A549 (cell line): Measurements from ENCODE around the gene CHD6. TPM values are rescaled to one million over a fixed set of nuclear protein-coding genes. Genes with fewer than 3 reads are reported as not detected.
A peak's percentile ranks its signal among the peaks of the same experiment; 100 is the strongest.

Experiments
- ATAC-seq, 2 experiments: fragments of 200-7000 bp in 1 of 2; fragments of >200 bp in 1 of 2; cut with Nextera tagmentation in 1 of 2; cut with Tn5 transposase in 1 of 2; 3 replicates each; pipeline versions ENCODE4 v1.8.0 to v1.9.1; 2018 to 2020; ENCODE audit warnings: mild to moderate bottlenecking in 1 of 2, moderate library complexity in 1 of 2
- CTCF ChIA-PET: fragments of 300-600 bp; sonication (Branson Sonifier 250); formaldehyde crosslinking; extraction: SDS; loops from one replicate; lab custom pipeline; 2021; ENCODE audit warnings: antibody characterized with exemption, inconsistent platforms; lab: Yijun Ruan, JAX
- POLR2A ChIA-PET: fragments of 350-600 bp; formaldehyde crosslinking; extraction: SDS; loops from one replicate; lab custom pipeline; 2021; ENCODE audit warnings: antibody characterized with exemption, inconsistent platforms; lab: Yijun Ruan, JAX
- DNase-seq, 2 experiments: peaks; one replicate each; pipeline versions ENCODE4 v3.0.0 to v3.0.0-alpha.2; 2011 to 2016; ENCODE audit warnings: low read depth in 1 of 2, low spot score in 1 of 2
- FAIRE-seq: peaks from 2 replicates; lab custom pipeline; 2011; peaks lifted over from hg19 to GRCh38; lab: Jason Lieb, UNC
- H3K27ac ChIP-seq, 2 experiments: fragments of >200 bp; sonication (Bioruptor Twin); formaldehyde crosslinking; 3 replicates each; pipeline ENCODE4 v1.5.1; 2016 to 2017
- H3K4me1 ChIP-seq: fragments of >200 bp; sonication (Bioruptor Twin); formaldehyde crosslinking; 3 replicates; pipeline ENCODE4 v1.6.1; 2016
- H3K4me2 ChIP-seq: fragments of >200 bp; sonication (Bioruptor Twin); formaldehyde crosslinking; 3 replicates; pipeline ENCODE4 v1.6.1; 2016
- H3K4me3 ChIP-seq: fragments of >200 bp; sonication (Bioruptor Twin); formaldehyde crosslinking; 3 replicates; pipeline ENCODE4 v1.5.1; 2016
- H3K9me3 ChIP-seq: fragments of >200 bp; sonication (Bioruptor Twin); formaldehyde crosslinking; 3 replicates; pipeline ENCODE4 v1.6.1; 2016
- ATOH8 ChIP-seq: fragments of 250-450 bp; sonication (Bioruptor Pico); IDR thresholded peaks from 2 replicates; pipeline ENCODE4 v1.5.0; 2020; ENCODE audit warnings: low read depth, mild to moderate bottlenecking, moderate library complexity
- CEBPB ChIP-seq, 2 experiments: fragments of >200 bp in 1 of 2; sonication (Bioruptor Twin) in 1 of 2; formaldehyde crosslinking in 1 of 2; IDR thresholded peaks; 2 replicates each; pipeline ENCODE4 v1.6.1; 2012 to 2016
- EHF ChIP-seq: fragments of 250-450 bp; sonication (Bioruptor Pico); IDR thresholded peaks from 2 replicates; pipeline ENCODE4 v1.5.0; 2020; ENCODE audit warnings: mild to moderate bottlenecking
- FOSB ChIP-seq: fragments of 250-450 bp; sonication (Bioruptor Pico); IDR thresholded peaks from 2 replicates; pipeline ENCODE4 v1.5.0; 2020; ENCODE audit warnings: mild to moderate bottlenecking, moderate library complexity
- FOSL2 ChIP-seq, 2 experiments: fragments of 450-650 bp in 1 of 2; fragments of >200 bp in 1 of 2; sonication (Bioruptor Twin) in 1 of 2; formaldehyde crosslinking; IDR thresholded peaks; 2 replicates each; pipeline versions ENCODE4 v1.5.0 to v1.6.1; 2016 to 2020; ENCODE audit warnings: mild to moderate bottlenecking in 1 of 2, moderate library complexity in 1 of 2
- GATA3 ChIP-seq: IDR thresholded peaks from 2 replicates; pipeline ENCODE4 v1.6.1; 2012; ENCODE audit warnings: borderline replicate concordance
- HDAC2 ChIP-seq: fragments of 200-600 bp; sonication (generic); IDR thresholded peaks from 2 replicates; pipeline ENCODE4 v1.6.1; 2016
- HMGXB4 ChIP-seq: fragments of 250-450 bp; sonication (Bioruptor Pico); IDR thresholded peaks from 2 replicates; pipeline ENCODE4 v1.5.0; 2021; ENCODE audit warnings: mild to moderate bottlenecking, moderate library complexity, borderline replicate concordance
- HOXB13 ChIP-seq: fragments of 250-450 bp; sonication (Bioruptor Pico); IDR thresholded peaks from 2 replicates; pipeline ENCODE4 v1.5.0; 2020; ENCODE audit warnings: low read depth, mild to moderate bottlenecking, moderate library complexity
- MAFK ChIP-seq: fragments of 450-650 bp; IDR thresholded peaks from 2 replicates; pipeline ENCODE4 v1.6.1; 2014; ENCODE audit not compliant: partially characterized antibody
- NFE2L2 ChIP-seq: fragments of 150-350 bp; conservative IDR thresholded peaks from 2 replicates; pipeline ENCODE4 v1.6.1; 2014; ENCODE audit warnings: low read length
- POLR2A ChIP-seq: IDR thresholded peaks from 2 replicates; pipeline ENCODE4 v1.6.1; 2012; ENCODE audit warnings: mild to moderate bottlenecking, low read length
- RFX5 ChIP-seq: fragments of 450-650 bp; IDR thresholded peaks from 2 replicates; pipeline ENCODE4 v1.7.1; 2014; ENCODE audit warnings: antibody characterized with exemption, mild to moderate bottlenecking, moderate library complexity
- RNF2 ChIP-seq: fragments of 200-600 bp; sonication (generic); IDR thresholded peaks from 2 replicates; pipeline ENCODE4 v1.6.1; 2016; ENCODE audit warnings: low read depth, mild to moderate bottlenecking, antibody characterized with exemption, moderate library complexity, borderline replicate concordance
- TFCP2L1 ChIP-seq: fragments of 250-450 bp; sonication (Bioruptor Pico); IDR thresholded peaks from 2 replicates; pipeline ENCODE4 v1.5.0; 2021; ENCODE audit warnings: mild to moderate bottlenecking
- ZC3H11A ChIP-seq: fragments of 450-650 bp; IDR thresholded peaks from 2 replicates; pipeline ENCODE4 v1.6.1; 2014; ENCODE audit warnings: antibody characterized with exemption, mild to moderate bottlenecking
- ZFP36 ChIP-seq: fragments of 450-650 bp; IDR thresholded peaks from 2 replicates; pipeline ENCODE4 v1.6.1; 2014; ENCODE audit warnings: borderline replicate concordance; ENCODE audit not compliant: partially characterized antibody
- ZNF302 ChIP-seq: fragments of 250-450 bp; sonication (Bioruptor Pico); IDR thresholded peaks from 2 replicates; pipeline ENCODE4 v1.9.0; 2021; ENCODE audit warnings: inconsistent platforms, mild to moderate bottlenecking, moderate library complexity
- WGBS: methylation state at CpG from one replicate; pipeline ENCODE4 v1.1.6; 2017; ENCODE audit errors: missing lambda C conversion rate; 5-methylcytosine and 5-hydroxymethylcytosine counted together
- polyA plus RNA-seq, 4 experiments: library from polyadenylated mRNA; depleted of rRNA in 3 of 4; stranded (reverse); fragments of >200 nt; fragmentation: RNase III in 1 of 4; extraction: RNeasy Plus Mini Kit Qiagen cat#74134 plus additional on column Dnase treatment in 1 of 4; gene quantifications; 2 replicates in 3 of 4; 3 replicates in 1 of 4; pipeline ENCODE4 v1.2.3, GENCODE V29; 2011 to 2017
- TF ChIP-seq, protein P1 (sequence below): fragments of >200 bp; sonication (Bioruptor Twin); formaldehyde crosslinking; IDR thresholded peaks from 3 replicates; pipeline ENCODE4 v1.5.1; 2016
- TF ChIP-seq, protein P2 (sequence below): fragments of >200 bp; sonication (Bioruptor Twin); formaldehyde crosslinking; IDR thresholded peaks from 3 replicates; pipeline ENCODE4 v1.6.1; 2016
- TF ChIP-seq, protein P3 (sequence below): fragments of >200 bp; sonication (Bioruptor Twin); formaldehyde crosslinking; IDR thresholded peaks from 2 replicates; pipeline ENCODE4 v1.6.1; 2016
- TF ChIP-seq, protein P4 (sequence below): IDR thresholded peaks from 2 replicates; pipeline ENCODE4 v1.6.1; 2012
- TF ChIP-seq, protein P5 (sequence below): IDR thresholded peaks from 2 replicates; pipeline ENCODE4 v1.6.1; 2012; ENCODE audit warnings: low read depth, borderline replicate concordance

Gene CHD6
- polyA plus RNA-seq, 2 of the 4 experiments (the other 2 are of a cell fraction) = 8.2 to 22.6 TPM

DNA sequence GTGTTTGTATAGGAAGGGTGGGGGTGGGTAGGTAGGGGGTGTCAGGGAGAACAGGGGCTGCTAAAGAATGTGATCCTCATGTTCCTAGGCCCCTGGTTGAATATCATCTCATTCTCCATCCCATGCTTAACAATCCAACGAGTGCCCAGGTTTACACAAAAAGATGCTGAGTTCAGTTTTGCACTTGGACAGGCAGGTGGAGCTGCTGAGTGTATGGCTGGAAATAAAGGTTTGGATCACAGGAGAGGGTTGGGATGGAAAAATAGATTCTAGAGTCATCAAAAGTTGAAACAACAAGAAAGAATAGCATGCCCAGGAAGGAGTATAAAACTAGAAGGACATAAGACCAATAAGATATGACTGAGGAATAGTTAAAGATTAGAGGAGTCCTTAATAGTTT lies 14.2 kb downstream of the CHD6 start:
- POLR2A ChIA-PET = no interaction called here
- Histone ChIP-seq H3K9me3 (peaks cover 24% of the 10 kb centered on the region), H3K4me1 (no peaks in the 10 kb centered on the region), H3K27ac (no peak overlapping the region)
- CTCF ChIA-PET = interaction anchor here (1.0 kb wide), 1 partner anchor 32 kb away, joined by 4 read pairs; no protein-coding TSS in a partner anchor
- DNase-seq = no peak
- no peak for FAIRE-seq
- TF ChIP-seq POLR2A (no peak), TFCP2L1 (CRISPR knock-in tag) (no peak), ZNF302 (CRISPR knock-in tag) (no peak), HOXB13 (no peak), RFX5 (no peak)
- TF ChIP-seq, protein P1, sequence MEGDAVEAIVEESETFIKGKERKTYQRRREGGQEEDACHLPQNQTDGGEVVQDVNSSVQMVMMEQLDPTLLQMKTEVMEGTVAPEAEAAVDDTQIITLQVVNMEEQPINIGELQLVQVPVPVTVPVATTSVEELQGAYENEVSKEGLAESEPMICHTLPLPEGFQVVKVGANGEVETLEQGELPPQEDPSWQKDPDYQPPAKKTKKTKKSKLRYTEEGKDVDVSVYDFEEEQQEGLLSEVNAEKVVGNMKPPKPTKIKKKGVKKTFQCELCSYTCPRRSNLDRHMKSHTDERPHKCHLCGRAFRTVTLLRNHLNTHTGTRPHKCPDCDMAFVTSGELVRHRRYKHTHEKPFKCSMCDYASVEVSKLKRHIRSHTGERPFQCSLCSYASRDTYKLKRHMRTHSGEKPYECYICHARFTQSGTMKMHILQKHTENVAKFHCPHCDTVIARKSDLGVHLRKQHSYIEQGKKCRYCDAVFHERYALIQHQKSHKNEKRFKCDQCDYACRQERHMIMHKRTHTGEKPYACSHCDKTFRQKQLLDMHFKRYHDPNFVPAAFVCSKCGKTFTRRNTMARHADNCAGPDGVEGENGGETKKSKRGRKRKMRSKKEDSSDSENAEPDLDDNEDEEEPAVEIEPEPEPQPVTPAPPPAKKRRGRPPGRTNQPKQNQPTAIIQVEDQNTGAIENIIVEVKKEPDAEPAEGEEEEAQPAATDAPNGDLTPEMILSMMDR = 0 out of 3 replicates have a peak, but pooled peaks have one; percentile 8
- TF ChIP-seq, protein P2, sequence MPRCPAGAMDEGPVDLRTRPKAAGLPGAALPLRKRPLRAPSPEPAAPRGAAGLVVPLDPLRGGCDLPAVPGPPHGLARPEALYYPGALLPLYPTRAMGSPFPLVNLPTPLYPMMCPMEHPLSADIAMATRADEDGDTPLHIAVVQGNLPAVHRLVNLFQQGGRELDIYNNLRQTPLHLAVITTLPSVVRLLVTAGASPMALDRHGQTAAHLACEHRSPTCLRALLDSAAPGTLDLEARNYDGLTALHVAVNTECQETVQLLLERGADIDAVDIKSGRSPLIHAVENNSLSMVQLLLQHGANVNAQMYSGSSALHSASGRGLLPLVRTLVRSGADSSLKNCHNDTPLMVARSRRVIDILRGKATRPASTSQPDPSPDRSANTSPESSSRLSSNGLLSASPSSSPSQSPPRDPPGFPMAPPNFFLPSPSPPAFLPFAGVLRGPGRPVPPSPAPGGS = no peak
- TF ChIP-seq, all 56 proteins: peak for 1
- no peak overlapping the region for H3K4me2 ChIP-seq
- ATAC-seq = peak; percentile 44 to 54; a peak in 1 of 6 replicates
- H3K4me3 ChIP-seq = no peak overlapping the region
- 93% methylated on average over 1 of the region's 1 CpG for WGBS

GRCh38 chr20:41601742-41602141 lies 16.4 kb downstream of the CHD6 start:
- FAIRE-seq (no peak), DNase-seq (no peak), ATAC-seq (no peak)
- no peak overlapping the region for H3K4me3 ChIP-seq
- POLR2A ChIA-PET = no interaction called here
- TF ChIP-seq, protein P3, sequence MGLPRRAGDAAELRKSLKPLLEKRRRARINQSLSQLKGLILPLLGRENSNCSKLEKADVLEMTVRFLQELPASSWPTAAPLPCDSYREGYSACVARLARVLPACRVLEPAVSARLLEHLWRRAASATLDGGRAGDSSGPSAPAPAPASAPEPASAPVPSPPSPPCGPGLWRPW = no peak
- TF ChIP-seq POLR2A = no peak
- no peak for TF ChIP-seq RFX5
- no peak for TF ChIP-seq HMGXB4 (CRISPR knock-in tag)
- TF ChIP-seq, protein P4, sequence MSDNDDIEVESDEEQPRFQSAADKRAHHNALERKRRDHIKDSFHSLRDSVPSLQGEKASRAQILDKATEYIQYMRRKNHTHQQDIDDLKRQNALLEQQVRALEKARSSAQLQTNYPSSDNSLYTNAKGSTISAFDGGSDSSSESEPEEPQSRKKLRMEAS = no peak
- no peak for TF ChIP-seq HDAC2
- TF ChIP-seq MAFK = no peak
- TF ChIP-seq ATOH8 = no peak
- no peak for TF ChIP-seq EHF (CRISPR knock-in tag)
- TF ChIP-seq RNF2 = no peak
- no peak for TF ChIP-seq NFE2L2
- TF ChIP-seq, protein P5, sequence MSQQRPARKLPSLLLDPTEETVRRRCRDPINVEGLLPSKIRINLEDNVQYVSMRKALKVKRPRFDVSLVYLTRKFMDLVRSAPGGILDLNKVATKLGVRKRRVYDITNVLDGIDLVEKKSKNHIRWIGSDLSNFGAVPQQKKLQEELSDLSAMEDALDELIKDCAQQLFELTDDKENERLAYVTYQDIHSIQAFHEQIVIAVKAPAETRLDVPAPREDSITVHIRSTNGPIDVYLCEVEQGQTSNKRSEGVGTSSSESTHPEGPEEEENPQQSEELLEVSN = no peak
- no peak for TF ChIP-seq FOSL2 (IDR thresholded peaks at IDR 0.05)
- no peak for TF ChIP-seq FOSL2 (CRISPR knock-in tag; IDR thresholded peaks at IDR 0.05)
- TF ChIP-seq TFCP2L1 (CRISPR knock-in tag) = no peak
- TF ChIP-seq GATA3 = no peak
- TF ChIP-seq CEBPB (IDR thresholded peaks at IDR 0.05) = no peak
- no peak for TF ChIP-seq ZC3H11A
- no peak for TF ChIP-seq ZFP36
- no peak for TF ChIP-seq FOSB (CRISPR knock-in tag)
- CTCF ChIA-PET = no interaction called here
- no peak overlapping the region for H3K4me2 ChIP-seq
- no peaks in the 10 kb centered on the region for H3K4me1 ChIP-seq
- no peak overlapping the region for H3K27ac ChIP-seq
- peaks cover 29% of the 10 kb centered on the region for H3K9me3 ChIP-seq
- WGBS = 83% methylated on average over 4 of the region's 4 CpGs
